ENCODE measurements around the gene GPHN. TPM values are rescaled to one million over a fixed set of nuclear protein-coding genes. Genes with fewer than 3 reads are reported as not detected.
"Not testable (repeated sequence)": the region's sequence is repeated elsewhere in the genome, so short reads cannot be mapped to it uniquely, and the experiment has no call there.

The GPHN gene
- total RNA-seq, 6 donors from 2014 or later = 24.4 to 45.1 (median 31.5) TPM

- no peak overlapping the region for H3K27ac ChIP-seq
- 97% methylated on average over 2 of the region's 2 CpGs for WGBS, 2 donors
- no peaks in the 10 kb centered on the region for H3K27me3 ChIP-seq
- ATAC-seq (ENCODE audit: low FRiP score in 2 of 2) (no peak), DNase-seq (no peak)
- TF ChIP-seq CTCF (IDR thresholded peaks at IDR 0.05) (no peak), EP300 (IDR thresholded peaks at IDR 0.05) (no peak), POLR2AphosphoS5 (IDR thresholded peaks at IDR 0.05) (no peak), POLR2A (IDR thresholded peaks at IDR 0.05) (no peak)
- H3K4me1 ChIP-seq = no peaks in the 10 kb centered on the region
- H3K36me3 ChIP-seq = no peaks in the 10 kb centered on the region
- no peak overlapping the region for H3K4me3 ChIP-seq
- no peaks in the 10 kb centered on the region for H3K9me3 ChIP-seq
These were observed 190.6 kb downstream of the GPHN start for GRCh38 chr14:66698503-66698902.

GRCh38 chr14:66701813-66702212, 193.9 kb downstream of the GPHN start:
- no peak overlapping the region for H3K4me3 ChIP-seq
- DNase-seq = no peak
- no peaks in the 10 kb centered on the region for H3K27me3 ChIP-seq
- H3K36me3 ChIP-seq = no peaks in the 10 kb centered on the region
- no peak overlapping the region for H3K27ac ChIP-seq
- WGBS, 2 donors = 95 to 100% methylated on average over 1 to 4 of the region's 4 CpGs
- H3K4me1 ChIP-seq = no peaks in the 10 kb centered on the region
- ATAC-seq (ENCODE audit: low FRiP score in 2 of 2) = no peak
- peaks cover 0 to 8% (median 2%) of the 10 kb centered on the region in 4 donors for H3K9me3 ChIP-seq
- no peak for TF ChIP-seq POLR2A (IDR thresholded peaks at IDR 0.05)

GRCh38 chr14:66708267-66708666, 200.3 kb downstream of the GPHN start:
- DNase-seq (no peak), ATAC-seq (ENCODE audit: low FRiP score in 2 of 2) (no peak)
- no peak overlapping the region for H3K27ac ChIP-seq
- TF ChIP-seq POLR2A (IDR thresholded peaks at IDR 0.05) (no peak), EP300 (IDR thresholded peaks at IDR 0.05) (no peak), CTCF (IDR thresholded peaks at IDR 0.05) (no peak)
- no peaks in the 10 kb centered on the region for H3K4me1 ChIP-seq
- H3K9me3 ChIP-seq = peaks cover 0 to 18% (median 6%) of the 10 kb centered on the region in 4 donors
- no peaks in the 10 kb centered on the region for H3K27me3 ChIP-seq
- H3K36me3 ChIP-seq = no peaks in the 10 kb centered on the region
- H3K4me3 ChIP-seq = no peak overlapping the region

GRCh38 chr14:66709291-66709690, 201.3 kb downstream of the GPHN start:
- H3K9me3 ChIP-seq = peaks cover 0 to 20% (median 7%) of the 10 kb centered on the region in 4 donors
- no peak for ATAC-seq (ENCODE audit: low FRiP score in 2 of 2)
- H3K36me3 ChIP-seq = no peaks in the 10 kb centered on the region
- WGBS, 2 donors = 83 to 91% methylated on average over 1 of the region's 1 CpG
- no peak overlapping the region for H3K27ac ChIP-seq
- no peak overlapping the region for H3K4me3 ChIP-seq
- no peak for TF ChIP-seq EP300 (IDR thresholded peaks at IDR 0.05)
- no peak for TF ChIP-seq POLR2AphosphoS5 (IDR thresholded peaks at IDR 0.05)
- no peak for TF ChIP-seq POLR2A (IDR thresholded peaks at IDR 0.05)
- no peak for TF ChIP-seq CTCF (IDR thresholded peaks at IDR 0.05)
- H3K27me3 ChIP-seq = no peaks in the 10 kb centered on the region
- no peak for DNase-seq
- H3K4me1 ChIP-seq = no peaks in the 10 kb centered on the region

GRCh38 chr14:66714291-66714690, 206.3 kb downstream of the GPHN start:
- 57 to 64% methylated on average over 4 of the region's 4 CpGs for WGBS, 2 donors
- not testable (repeated sequence) for H3K36me3 ChIP-seq; ATAC-seq (ENCODE audit: low FRiP score in 2 of 2); DNase-seq; H3K27ac ChIP-seq; H3K27me3 ChIP-seq; H3K4me1 ChIP-seq; H3K4me3 ChIP-seq
- H3K9me3 ChIP-seq = peaks cover 0 to 12% (median 5%) of the 10 kb centered on the region in 4 donors

GRCh38 chr14:66715313-66715712, 207.4 kb downstream of the GPHN start:
- DNase-seq; H3K4me1 ChIP-seq; H3K27me3 ChIP-seq; ATAC-seq (ENCODE audit: low FRiP score in 2 of 2); H3K27ac ChIP-seq; H3K36me3 ChIP-seq; H3K4me3 ChIP-seq: not testable (repeated sequence)
- peaks cover 0 to 12% (median 5%) of the 10 kb centered on the region in 4 donors for H3K9me3 ChIP-seq
- WGBS, 2 donors = 53 to 63% methylated on average over 2 of the region's 2 CpGs

Data from upper lobe of left lung (tissue), 6 donors.